ENCODE measurements around the gene TMEM184B. TPM values are rescaled to one million over a fixed set of nuclear protein-coding genes. Genes with fewer than 3 reads are reported as not detected.
A peak's percentile ranks its signal among the peaks of the same experiment; 100 is the strongest.
"Not testable (repeated sequence)": the region's sequence is repeated elsewhere in the genome, so short reads cannot be mapped to it uniquely, and the experiment has no call there.

TMEM184B gene
- polyA plus RNA-seq, 12 donors: 54.5 to 87.4 (median 70.6) TPM; not detected in 1

DNA sequence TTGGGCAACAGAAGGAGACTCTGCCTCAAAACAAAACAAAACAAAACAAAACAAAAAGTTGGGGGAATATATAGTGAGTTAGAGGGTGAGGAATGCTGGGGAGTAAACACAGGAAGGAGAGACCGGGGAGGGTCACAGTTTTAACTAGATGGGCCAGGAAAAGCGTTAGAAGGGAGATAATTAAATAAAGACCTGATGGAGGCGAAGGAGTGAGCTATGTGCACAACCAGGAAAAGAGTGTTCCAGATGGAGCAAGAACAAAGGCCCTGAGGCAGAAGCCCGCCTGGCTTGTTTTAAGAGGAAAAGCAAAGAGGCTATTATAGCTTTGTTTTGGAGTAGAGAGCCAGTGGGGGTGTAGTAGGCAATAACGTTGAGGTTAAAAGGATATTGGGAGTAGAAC lies 86.4 kb downstream of the TMEM184B start:
- no peak for DNase-seq

DNA sequence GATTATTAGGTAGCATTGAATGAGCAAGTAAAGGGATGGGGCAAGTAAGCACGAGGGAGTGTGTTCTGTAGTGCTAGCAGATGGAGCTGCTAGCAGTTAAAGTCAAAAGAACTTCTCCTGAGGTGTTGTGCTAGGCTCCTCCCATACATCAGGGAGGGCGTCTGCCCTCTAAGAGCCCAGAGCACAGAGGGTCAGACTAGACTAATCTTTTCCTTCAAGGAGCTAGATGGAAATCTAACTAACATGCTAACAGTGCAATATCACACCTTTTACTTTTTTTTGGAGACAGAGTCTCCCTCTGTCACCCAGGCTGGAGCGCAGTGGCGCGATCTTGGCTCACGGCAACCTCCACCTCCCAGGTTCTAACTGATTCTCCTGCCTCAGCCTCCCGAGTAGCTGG lies 88.0 kb downstream of the TMEM184B start:
- no peak for DNase-seq

DNA sequence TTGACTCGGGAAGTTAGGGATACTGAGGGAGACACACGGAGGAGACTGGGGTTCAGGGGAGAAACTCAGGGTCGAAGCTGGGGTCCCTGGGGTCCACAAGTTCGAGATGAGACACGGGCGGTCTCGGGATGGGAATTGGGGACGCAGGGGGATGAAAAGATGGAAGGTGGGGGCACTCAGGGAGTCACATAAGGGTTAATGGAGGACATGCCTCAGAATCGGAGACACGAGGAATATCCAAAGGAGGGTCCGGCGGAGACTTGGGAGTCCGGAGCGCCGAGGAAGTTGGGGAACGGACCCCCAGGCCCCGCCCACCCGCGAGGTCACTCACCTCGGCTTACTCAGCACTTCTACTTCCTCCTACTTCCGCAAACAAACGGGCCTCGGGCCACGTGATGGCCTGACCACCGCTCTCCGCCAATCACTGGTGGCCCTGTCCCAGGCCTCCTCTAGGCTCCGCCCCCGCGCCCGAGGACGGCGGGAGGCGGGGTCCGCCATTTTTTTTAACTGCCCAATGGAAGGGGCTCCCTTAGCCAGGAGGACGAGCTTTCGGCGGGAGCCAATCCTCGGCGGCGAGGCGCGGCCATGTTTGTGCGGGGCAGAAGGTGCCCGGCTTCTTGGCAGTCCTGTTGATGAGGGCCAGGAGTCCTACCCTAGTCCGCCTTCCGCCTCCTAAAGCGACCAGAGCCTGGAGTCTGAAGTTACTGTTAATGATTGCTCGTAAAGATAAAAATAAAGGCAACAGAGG lies 91.2 kb downstream of the TMEM184B start, which contains the start of gene PLA2G6:
Gene PLA2G6, minus strand, starts transcription at position 378 of the 748 bp plus-strand sequence. CDS start 12,404 bp downstream, outside the sequence.
- DNase-seq: peak; percentile 98

DNA sequence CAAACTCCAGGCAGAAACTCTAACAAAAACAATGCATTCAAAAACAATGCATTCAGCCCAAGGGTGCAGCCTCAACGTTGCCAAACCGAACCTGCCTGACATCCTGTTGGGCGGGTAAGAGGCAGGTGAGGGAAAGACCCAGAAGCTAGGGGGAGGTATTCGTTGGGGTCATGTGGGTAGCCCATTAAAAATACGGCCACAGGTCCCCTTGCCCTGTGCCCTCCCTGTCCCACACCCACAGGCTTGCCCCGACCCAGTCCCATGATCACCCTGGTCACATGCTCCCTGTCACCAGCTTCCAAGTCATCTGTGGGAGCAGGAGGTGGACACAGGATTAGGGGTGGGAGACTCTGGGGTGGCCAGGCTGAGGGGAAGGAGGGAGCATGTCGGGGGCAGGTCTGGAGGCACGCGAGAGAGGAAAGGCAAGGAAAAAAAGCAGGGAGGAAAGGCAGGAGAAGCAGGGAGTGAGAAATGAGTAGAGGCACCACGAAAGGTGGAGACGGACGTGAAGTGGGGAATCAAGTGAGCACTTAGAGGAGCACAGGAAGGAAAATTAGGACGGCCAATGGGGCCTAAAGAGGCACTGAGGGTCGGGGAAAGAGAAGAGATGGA lies 91.9 kb downstream of the TMEM184B start:
- DNase-seq: no peak

DNA sequence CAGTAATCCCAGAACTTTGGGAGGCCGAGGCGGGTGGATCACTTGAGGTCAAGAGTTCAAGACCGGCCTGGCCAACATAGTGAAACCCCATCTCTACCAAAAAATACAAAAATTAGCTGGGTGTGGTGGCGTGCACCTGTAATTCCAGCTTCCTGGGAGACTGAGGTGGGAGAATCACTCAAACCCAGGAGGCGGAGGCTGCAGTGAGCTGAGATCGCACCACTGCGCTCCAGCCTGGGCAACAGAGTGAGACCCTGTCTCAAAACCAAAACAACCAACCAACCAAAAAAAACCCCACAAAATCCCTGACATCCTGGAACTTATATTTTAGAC lies 94.2 kb downstream of the TMEM184B start:
- not testable (repeated sequence) for DNase-seq

DNA sequence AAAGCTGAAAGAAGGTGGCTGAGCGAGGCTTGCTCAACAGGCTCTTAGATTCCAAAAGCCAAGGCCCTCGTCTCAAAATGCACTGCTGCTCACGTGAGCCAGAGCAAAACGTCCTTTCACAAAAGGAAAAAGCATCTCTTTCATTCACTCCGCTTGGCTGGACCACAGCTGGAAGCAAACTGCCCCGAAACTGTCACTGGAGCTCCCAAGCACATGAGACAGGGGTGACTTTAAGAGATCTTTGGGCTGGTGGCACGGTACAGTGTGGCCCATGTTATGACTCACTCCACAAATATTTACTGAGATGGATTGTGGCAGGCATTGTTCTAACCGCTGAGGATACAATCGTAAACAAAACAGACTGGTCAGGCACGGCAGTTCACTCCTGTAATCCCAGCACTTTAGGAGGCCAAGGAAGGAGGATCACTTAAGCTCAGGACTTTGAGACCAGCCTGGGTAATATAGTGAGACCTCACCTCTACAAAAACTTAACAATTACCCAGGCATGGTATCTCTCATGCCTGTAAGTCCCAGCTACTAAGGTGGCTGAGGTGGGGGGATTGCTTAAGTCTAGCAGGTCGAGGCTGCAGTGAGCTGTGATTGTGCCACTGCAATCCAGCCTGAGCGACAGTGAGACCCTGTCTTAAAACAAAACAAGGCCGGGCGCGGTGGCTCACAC lies 94.7 kb downstream of the TMEM184B start:
- DNase-seq: no peak

DNA sequence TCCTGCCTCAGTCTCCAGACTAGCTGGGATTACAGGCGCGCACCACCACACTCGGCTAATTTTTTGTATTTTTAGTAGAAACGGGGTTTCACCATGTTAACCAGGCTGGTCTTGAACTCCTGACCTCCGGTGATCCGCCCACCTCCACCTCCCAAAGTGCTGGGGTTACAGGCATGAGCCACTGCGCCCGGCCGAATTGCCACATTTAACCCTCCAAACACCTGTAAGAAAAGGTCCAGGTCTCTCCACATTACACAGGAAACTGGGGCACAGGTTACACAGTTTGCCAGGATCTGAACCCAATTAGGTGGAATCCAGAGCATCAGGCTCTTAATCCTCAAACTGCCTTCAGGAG lies 95.3 kb downstream of the TMEM184B start:
- not testable (repeated sequence) for DNase-seq

DNA sequence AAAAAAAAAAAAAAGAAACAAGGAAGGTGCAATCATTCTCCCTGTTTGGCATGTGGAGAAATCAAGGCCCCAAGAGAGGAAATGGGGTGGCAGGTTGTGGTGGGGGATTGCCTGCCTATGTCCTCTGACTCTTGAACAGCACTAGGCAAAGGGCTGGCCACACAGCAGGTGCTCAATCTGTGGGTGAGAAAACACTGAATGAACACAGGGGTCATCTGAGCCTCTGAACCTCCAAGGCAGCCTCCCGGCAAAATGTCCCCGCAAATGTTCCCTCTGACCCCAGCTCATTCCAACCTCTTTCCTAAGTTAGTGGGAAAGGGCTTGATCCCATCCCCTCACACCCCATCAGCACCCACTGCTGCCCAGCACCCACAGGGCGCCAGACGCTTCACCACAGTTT lies 95.8 kb downstream of the TMEM184B start:
- DNase-seq: no peak

DNA sequence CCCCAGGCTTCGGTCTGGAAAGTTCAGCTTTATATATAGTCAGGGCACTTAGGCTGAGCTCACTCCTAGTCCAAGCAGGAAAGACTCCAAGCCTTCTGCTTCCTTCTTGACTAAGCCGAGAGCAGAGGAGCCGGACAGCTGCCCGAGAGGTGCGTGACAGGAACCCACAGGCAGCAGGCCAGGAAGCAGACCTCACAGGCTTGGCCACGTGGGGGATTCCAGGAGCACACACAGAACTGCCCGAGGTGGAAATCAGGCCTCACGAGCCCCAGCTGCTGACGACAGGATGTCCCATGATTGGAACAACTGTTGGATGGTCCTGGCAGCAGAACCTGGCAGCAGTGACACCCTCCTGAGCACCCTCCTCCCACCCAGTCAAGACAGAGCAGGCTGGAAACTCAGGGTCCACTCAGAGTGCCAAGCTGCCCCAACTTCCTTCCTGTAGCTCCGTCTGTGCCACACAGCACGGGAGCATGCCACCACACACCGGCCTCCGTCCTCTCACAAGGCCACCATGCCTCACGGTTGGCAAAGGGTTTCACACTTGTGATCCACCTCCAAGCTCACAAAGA lies 96.6 kb downstream of the TMEM184B start:
- DNase-seq: peak; percentile 60

DNA sequence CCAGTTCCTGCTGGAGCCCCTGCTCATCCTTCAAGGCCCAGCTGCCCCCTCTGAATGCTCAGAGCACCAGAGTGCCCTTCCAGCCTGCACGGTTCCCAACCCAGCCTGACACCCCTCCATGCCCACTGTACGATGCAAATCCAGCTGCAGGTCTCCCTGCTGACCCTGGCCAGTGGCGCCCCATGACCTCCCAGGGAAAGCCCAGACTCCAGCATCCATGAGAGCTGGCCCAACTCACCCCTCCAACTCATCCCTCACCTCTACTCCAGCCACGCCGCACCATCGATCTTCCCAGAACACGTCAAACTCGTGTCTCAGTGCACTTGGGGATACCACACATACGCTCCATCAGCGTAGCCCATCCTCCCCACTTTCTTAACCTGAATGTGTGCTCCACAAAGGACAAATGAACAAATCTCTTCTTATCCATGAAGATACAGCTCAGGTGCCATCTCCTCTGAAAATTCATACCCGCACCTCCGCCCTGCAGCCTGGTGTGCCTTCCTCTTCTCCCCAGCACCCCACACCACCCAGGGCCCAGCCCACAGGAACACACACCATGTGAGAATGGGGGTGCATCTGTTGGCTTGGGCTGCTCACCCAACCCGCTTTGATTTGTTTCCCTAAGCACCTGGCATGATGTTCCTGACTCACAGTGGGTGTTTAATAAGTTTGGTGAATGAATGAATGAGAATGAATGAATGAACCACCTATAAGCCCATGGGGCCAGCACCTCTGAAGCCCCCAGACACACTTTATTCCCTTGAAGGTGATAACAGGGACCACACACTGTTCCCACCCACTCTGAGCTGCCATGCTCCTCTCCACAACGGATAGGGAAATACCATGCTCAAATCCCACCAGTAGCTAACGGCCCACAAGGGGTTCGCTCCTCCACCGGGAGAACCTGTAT lies 97.3 kb downstream of the TMEM184B start:
- no peak for DNase-seq

DNA sequence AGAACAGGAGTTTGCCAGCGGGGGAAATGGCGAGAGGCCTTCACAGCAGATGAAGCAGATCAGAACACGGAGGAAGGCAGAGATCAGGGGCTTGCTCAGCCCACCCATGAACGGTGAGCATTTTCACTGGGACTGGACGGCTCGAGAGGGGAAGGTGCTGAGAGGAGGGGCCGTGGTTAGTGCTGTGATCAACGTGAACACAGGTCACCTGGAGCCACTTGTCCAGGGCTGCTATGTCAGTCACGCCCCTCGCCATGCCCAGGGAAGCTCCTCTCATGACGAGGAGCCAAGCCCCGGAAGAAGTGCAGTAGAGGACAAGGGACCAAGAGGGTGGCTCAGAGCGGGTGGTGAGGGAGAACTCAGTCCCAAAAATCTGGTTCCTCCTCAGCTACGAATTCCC lies 98.2 kb downstream of the TMEM184B start:
- no peak for DNase-seq

DNA sequence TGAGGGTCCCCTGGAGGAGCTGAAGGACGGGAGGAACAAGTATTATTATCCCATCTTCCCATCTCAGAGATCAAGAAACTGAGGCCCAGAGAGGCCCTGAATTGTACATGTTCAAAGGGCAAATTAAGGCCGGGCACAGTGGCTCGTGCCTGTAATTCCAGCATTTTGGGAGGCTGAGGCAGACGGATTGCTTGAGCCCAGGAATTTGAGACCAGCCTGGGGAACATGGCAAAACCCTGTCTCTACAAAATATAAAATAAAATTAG lies 99.2 kb downstream of the TMEM184B start:
- DNase-seq: no peak

DNA sequence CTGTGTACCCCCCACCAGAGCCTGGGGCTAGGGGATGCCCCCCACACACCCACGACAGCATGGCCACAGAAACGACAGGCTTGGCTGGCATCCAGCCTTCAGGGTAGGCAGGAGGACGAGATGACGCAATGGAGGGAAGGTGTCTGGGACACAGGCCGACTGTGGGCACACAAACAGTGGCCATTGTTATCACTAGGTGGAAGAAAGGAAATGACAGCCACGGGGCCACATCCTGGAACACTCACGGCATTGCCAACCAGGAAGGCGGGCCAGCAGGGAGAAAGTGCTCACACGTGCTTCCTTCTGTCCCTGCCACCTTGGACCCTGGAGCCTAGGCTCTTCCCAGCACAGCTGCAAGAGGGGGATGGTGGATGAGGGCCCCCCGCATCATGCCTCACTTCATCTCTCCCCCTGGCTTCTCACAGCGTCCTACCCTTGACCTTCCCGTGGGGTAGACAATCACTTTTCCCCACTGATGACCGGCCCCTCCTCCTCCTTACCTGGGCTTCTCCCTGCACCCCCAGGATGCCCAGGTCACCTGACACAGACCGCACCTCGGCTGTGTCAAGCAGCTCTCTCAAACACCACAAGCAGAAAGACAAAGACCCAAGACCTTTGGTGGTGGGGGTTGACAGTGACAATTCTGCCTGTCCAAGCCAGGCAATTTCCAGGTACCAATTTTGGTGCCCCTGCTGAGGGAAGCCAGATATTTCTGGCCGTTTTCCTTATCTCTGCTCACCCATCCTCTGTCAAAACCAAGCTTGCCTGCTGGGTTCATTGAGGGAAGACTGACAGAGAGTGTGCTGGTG lies 99.8 kb downstream of the TMEM184B start:
- no peak for DNase-seq

DNA sequence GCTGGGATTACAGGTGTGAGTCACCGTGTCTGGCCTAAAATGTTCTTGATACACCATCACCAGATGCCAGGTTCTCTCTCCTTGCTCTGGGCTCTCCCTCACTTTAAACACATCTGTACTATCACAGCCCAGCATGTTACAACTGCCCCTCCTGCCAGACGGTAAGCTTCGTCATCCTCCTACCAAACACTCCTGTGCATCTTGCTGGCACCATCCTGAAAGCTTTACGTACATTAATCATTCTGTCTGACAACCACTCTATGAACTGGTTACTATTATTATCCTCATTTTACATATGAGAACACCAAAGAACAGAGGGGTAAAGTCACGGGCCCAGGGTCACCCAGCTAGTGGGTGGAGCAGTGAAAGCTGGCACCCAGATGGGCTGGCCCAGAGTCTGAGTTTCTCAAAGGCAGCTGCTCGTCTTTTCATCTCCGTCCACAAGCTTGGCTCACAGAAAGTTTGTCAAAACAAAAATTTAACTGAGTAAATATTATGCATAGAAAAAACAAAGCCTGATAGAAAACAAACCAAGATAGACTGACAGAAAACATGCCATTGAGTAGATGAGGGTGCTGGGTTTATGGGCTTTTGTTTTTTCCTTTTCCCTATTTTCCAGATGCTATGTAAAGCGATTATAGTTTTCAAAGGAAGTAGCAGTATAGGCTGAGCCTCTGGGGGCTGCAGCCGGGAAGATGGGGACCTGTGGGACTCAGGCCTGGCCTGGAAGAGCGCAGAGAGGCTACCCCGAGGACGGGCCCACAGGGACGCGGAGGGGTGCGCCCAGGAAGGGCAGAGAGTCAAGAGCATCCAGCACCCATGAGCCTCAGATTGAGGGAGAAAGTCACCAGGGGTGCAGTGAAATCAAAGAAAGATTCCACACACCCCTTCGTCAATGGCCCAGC lies 100.6 kb downstream of the TMEM184B start:
- DNase-seq: no peak

DNA sequence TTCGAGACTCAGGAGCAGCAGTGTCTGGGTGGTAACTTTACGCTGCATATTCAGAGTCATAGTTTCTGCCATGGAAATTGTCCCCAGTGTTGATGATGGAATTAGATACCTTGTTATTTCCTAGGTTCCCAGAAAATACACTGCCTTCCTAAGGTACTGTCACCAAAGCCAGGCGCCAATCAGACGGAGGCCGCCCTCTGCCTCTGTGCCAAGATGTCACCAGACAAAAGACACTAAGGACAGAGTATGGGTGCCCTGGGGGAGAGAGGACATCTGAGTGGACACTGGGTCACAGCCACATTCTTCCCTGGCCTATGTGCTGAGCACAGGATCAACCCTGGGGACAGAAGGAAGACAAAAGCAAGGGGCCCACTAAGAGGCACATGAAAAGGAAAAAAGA lies 102.3 kb downstream of the TMEM184B start:
- DNase-seq: no peak

Other genes starting within 250 kb of the TMEM184B start
- 10 to 100 TPM in 3 of 12 donors, 1 to 10 TPM in 8, not detected in 1; 6.1 to 21.5 (median 9.2) TPM for gene PICK1, start 215.6 kb downstream of the TMEM184B start, polyA plus RNA-seq (ENCODE audit: insufficient read length in 12 of 12)
- 1 to 10 TPM in 10 of 12 donors, not detected in 2; 1.0 to 2.6 (median 1.8) TPM for gene SLC16A8, start 188.8 kb downstream of the TMEM184B start, polyA plus RNA-seq (ENCODE audit: insufficient read length in 12 of 12)
- gene BAIAP2L2, start 162.3 kb downstream of the TMEM184B start, polyA plus RNA-seq (ENCODE audit: insufficient read length in 12 of 12): 10 to 100 TPM in 1 of 12 donors, 1 to 10 TPM in 5, under 1 TPM in 5, not detected in 1; 0.52 to 17.0 (median 1.1) TPM
- gene PLA2G6, start 91.2 kb downstream of the TMEM184B start, polyA plus RNA-seq (ENCODE audit: insufficient read length in 12 of 12): 10 to 100 TPM in 7 of 12 donors, 1 to 10 TPM in 4, not detected in 1; 7.1 to 33.6 (median 10.6) TPM
- 1 to 10 TPM in 10 of 12 donors, not detected in 2; 2.2 to 9.0 (median 3.2) TPM for gene MAFF, start 71.0 kb downstream of the TMEM184B start, polyA plus RNA-seq (ENCODE audit: insufficient read length in 12 of 12)
- gene CSNK1E, start 44.4 kb upstream of the TMEM184B start, polyA plus RNA-seq (ENCODE audit: insufficient read length in 12 of 12): 100 to 1,000 TPM in 9 of 12 donors, 10 to 100 TPM in 3; 94.4 to 928 (median 116) TPM
- gene KCNJ4, start 182.2 kb upstream of the TMEM184B start, polyA plus RNA-seq (ENCODE audit: insufficient read length in 12 of 12): under 1 TPM in 9 of 12 donors, not detected in 3; 0.14 to 0.37 (median 0.20) TPM
- gene KDELR3, start 195.1 kb upstream of the TMEM184B start, polyA plus RNA-seq (ENCODE audit: insufficient read length in 12 of 12): 10 to 100 TPM in 11 of 12 donors, not detected in 1; 22.9 to 55.8 (median 33.7) TPM
- 1,000 to 10,000 TPM in 1 of 12 donors, 100 to 1,000 TPM in 11; 264 to 1,711 (median 369) TPM for gene DDX17, start 233.3 kb upstream of the TMEM184B start, polyA plus RNA-seq (ENCODE audit: insufficient read length in 12 of 12)

All from muscle of arm (tissue), 12 donors.